Mucosa of descending colon (tissue), 3 donors: Measurements from ENCODE around the gene ZC3H15. TPM values are rescaled to one million over a fixed set of nuclear protein-coding genes. Genes with fewer than 3 reads are reported as not detected.

Experiments
- ATAC-seq: fragments of 200-7000 bp; cut with Tn5 transposase; one replicate; pipeline ENCODE4 v1.9.1; 2020; ENCODE audit warnings: mild to moderate bottlenecking, moderate library complexity
- DNase-seq, 3 donors: peaks; one replicate each; pipeline ENCODE4 v3.0.0-alpha.2; 2020
- H3K36me3 ChIP-seq: fragments of 200-600 bp; one replicate; pipeline ENCODE4 v1.8.0; 2021; ENCODE audit warnings: low read depth, mild to moderate bottlenecking
- H3K4me1 ChIP-seq: fragments of 200-600 bp; one replicate; pipeline ENCODE4 v1.8.0; 2021; ENCODE audit warnings: low read depth, mild to moderate bottlenecking
- H3K4me3 ChIP-seq: fragments of 200-600 bp; one replicate; pipeline ENCODE4 v1.8.0; 2021; ENCODE audit warnings: mild to moderate bottlenecking
- H3K9me3 ChIP-seq: fragments of 200-600 bp; one replicate; pipeline ENCODE4 v1.8.0; 2021; ENCODE audit warnings: mild to moderate bottlenecking
- CTCF ChIP-seq: fragments of 200-600 bp; IDR thresholded peaks from one replicate; pipeline ENCODE4 v1.8.0; 2022; ENCODE audit warnings: antibody characterized with exemption, mild to moderate bottlenecking
- intact Hi-C, 2 donors: fragments of 100-400 bp; cut with DNase I in 1 of 2; cut with micrococcal nuclease in 1 of 2; formaldehyde crosslinking; loops; one replicate each; pipeline versions ENCODE4 v1.11.0 to v1.11.1; 2022; cut with DNase I, micrococcal nuclease
- total RNA-seq, 3 donors: library from RNA; stranded (reverse); fragmentation: NEBNext Ultra II Directional in 2 of 3; extraction: Animal tissue kit (Norgen Biotek cat#: 25700) in 2 of 3; gene quantifications; one replicate each; pipeline versions ENCODE4 v1.2.1 to v1.2.4, GENCODE V29; 2021 to 2023
- donor health status: DM: no; HTN: no; CAD: no; lungs with moderate emphysema.
- donor health status: DM: no; HTN: no; CAD: no.
- donor health status: DM: no; HTN: yes; CAD: no.

Gene ZC3H15
- total RNA-seq, 3 donors from 2014 or later = 46.5 to 54.6 (median 48.2) TPM

- intact Hi-C loops = no loop called here
- ATAC-seq (no peak), DNase-seq (no peak)
- Histone ChIP-seq H3K4me3 (no peak overlapping the region), H3K9me3 (no peaks in the 10 kb centered on the region), H3K4me1 (no peaks in the 10 kb centered on the region), H3K36me3 (no peaks in the 10 kb centered on the region)
- no peak for TF ChIP-seq CTCF
These were observed 48.3 kb downstream of the ZC3H15 start for GRCh38 chr2:186534406-186534805.

GRCh38 chr2:186535861-186536260 is 49.8 kb downstream of the ZC3H15 start:
- Histone ChIP-seq H3K9me3 (no peaks in the 10 kb centered on the region), H3K36me3 (no peaks in the 10 kb centered on the region), H3K4me1 (no peaks in the 10 kb centered on the region), H3K4me3 (no peak overlapping the region)
- DNase-seq = no peak
- TF ChIP-seq CTCF = no peak
- ATAC-seq = no peak
- intact Hi-C loops = no loop called here

GRCh38 chr2:186537019-186537418 is 51.0 kb downstream of the ZC3H15 start:
- Histone ChIP-seq H3K4me3 (no peak overlapping the region), H3K36me3 (no peaks in the 10 kb centered on the region), H3K9me3 (no peaks in the 10 kb centered on the region), H3K4me1 (no peaks in the 10 kb centered on the region)
- DNase-seq (no peak), ATAC-seq (peak; percentile 54)
- intact Hi-C loops = no loop called here
- TF ChIP-seq CTCF = no peak

GRCh38 chr2:186540941-186541340 is 54.9 kb downstream of the ZC3H15 start:
- no peak for TF ChIP-seq CTCF
- no peak for ATAC-seq
- Histone ChIP-seq H3K36me3 (no peaks in the 10 kb centered on the region), H3K9me3 (no peaks in the 10 kb centered on the region), H3K4me1 (no peaks in the 10 kb centered on the region), H3K4me3 (no peak overlapping the region)
- DNase-seq = no peak
- intact Hi-C loops = no loop called here

- Histone ChIP-seq H3K4me3 (no peak overlapping the region), H3K4me1 (no peaks in the 10 kb centered on the region), H3K36me3 (no peaks in the 10 kb centered on the region), H3K9me3 (no peaks in the 10 kb centered on the region)
- DNase-seq (no peak), ATAC-seq (no peak)
- TF ChIP-seq CTCF = no peak
- intact Hi-C loops = no loop called here
These were observed 55.9 kb downstream of the ZC3H15 start for GRCh38 chr2:186542002-186542401.

GRCh38 chr2:186543561-186544131 is 57.6 kb downstream of the ZC3H15 start:
- peak; percentile 28 for ATAC-seq
- DNase-seq = no peak
- H3K36me3 ChIP-seq = no peaks in the 10 kb centered on the region
- no peak overlapping the region for H3K4me3 ChIP-seq
- no peaks in the 10 kb centered on the region for H3K9me3 ChIP-seq
- H3K4me1 ChIP-seq = no peaks in the 10 kb centered on the region
- intact Hi-C loops = no loop called here
- TF ChIP-seq CTCF = no peak
